Activated CD4-positive, alpha-beta T cell treated with anti-CD3 and anti-CD28 coated beads for 48 hours (primary cell): ENCODE results near the gene KRT82.
"Not testable (repeated sequence)": the region's sequence is repeated elsewhere in the genome, so short reads cannot be mapped to it uniquely, and the experiment has no call there.

Source experiments
- DNase-seq: peaks from one replicate; pipeline ENCODE4 v3.0.0-alpha.2; 2020

The KRT82 gene

GRCh38 chr12:52405922-52406385 lies at the start of gene KRT82:
Gene KRT82, minus strand, starts transcription at chr12:52406335. Its CDS starts 58 bp downstream, at chr12:52406277.
- DNase-seq, result no peak

GRCh38 chr12:52455821-52456220 lies 49.7 kb upstream of the KRT82 start:
- no peak for DNase-seq

GRCh38 chr12:52454411-52455201 lies 48.5 kb upstream of the KRT82 start:
- no peak for DNase-seq

GRCh38 chr12:52452101-52452500 lies 46.0 kb upstream of the KRT82 start, which contains the start of gene KRT6B:
Gene KRT6B, minus strand, starts transcription at chr12:52452146. Its CDS starts 68 bp downstream, at chr12:52452078.
- no peak for DNase-seq

- no peak for DNase-seq
Observed at GRCh38 chr12:52448228-52448627, 42.1 kb upstream of the KRT82 start.

GRCh38 chr12:52447196-52447595 lies 41.1 kb upstream of the KRT82 start:
- DNase-seq, result not testable (repeated sequence)

GRCh38 chr12:52446367-52447045 lies 40.4 kb upstream of the KRT82 start:
- no peak for DNase-seq

GRCh38 chr12:52445876-52446275 lies 39.7 kb upstream of the KRT82 start:
- DNase-seq, result no peak

GRCh38 chr12:52444647-52445595 lies 38.8 kb upstream of the KRT82 start:
- no peak for DNase-seq

- DNase-seq, result no peak
Observed at GRCh38 chr12:52443966-52444365, 37.8 kb upstream of the KRT82 start.

GRCh38 chr12:52442600-52443061 lies 36.5 kb upstream of the KRT82 start:
- DNase-seq, result no peak

GRCh38 chr12:52441320-52441911 lies 35.3 kb upstream of the KRT82 start:
- DNase-seq, result no peak

- DNase-seq, result no peak
Observed at GRCh38 chr12:52440821-52441319, 34.7 kb upstream of the KRT82 start.

- no peak for DNase-seq
Observed at GRCh38 chr12:52439845-52440244, 33.7 kb upstream of the KRT82 start.

GRCh38 chr12:52439420-52439819 lies 33.3 kb upstream of the KRT82 start:
- DNase-seq, result no peak

GRCh38 chr12:52438305-52439301 lies 32.5 kb upstream of the KRT82 start:
- no peak for DNase-seq

GRCh38 chr12:52437508-52437907 lies 31.4 kb upstream of the KRT82 start:
- DNase-seq, result no peak

GRCh38 chr12:52436828-52437474 lies 30.8 kb upstream of the KRT82 start:
- DNase-seq, result no peak

GRCh38 chr12:52436000-52436827 lies 30.1 kb upstream of the KRT82 start:
- DNase-seq, result no peak

GRCh38 chr12:52435659-52435999 lies 29.5 kb upstream of the KRT82 start:
- no peak for DNase-seq
